Measurements from ENCODE around the gene SRRM3. TPM values are rescaled to one million over a fixed set of nuclear protein-coding genes. Genes with fewer than 3 reads are reported as not detected.

SRRM3 gene
- total RNA-seq, 1 donor from 2014 or later: 1.7 TPM

- H3K9ac ChIP-seq (ENCODE audit: low read length): no peak overlapping the region
- FAIRE-seq (no peak), DNase-seq (ENCODE audit: low read depth) (no peak)
- no peak overlapping the region for H3K27ac ChIP-seq (ENCODE audit: low read depth, low read length)
- no peaks in the 10 kb centered on the region for H3K27me3 ChIP-seq (ENCODE audit: insufficient read depth, low read length)
- H3K9me3 ChIP-seq (ENCODE audit: insufficient read depth, low read depth, low read length): no peaks in the 10 kb centered on the region
- no peaks in the 10 kb centered on the region for H3K79me2 ChIP-seq (ENCODE audit: insufficient read depth, low read length)
- no peak overlapping the region for H3K4me3 Mint-ChIP-seq (ENCODE audit: unreplicated experiment)
- H3K27me3 Mint-ChIP-seq (ENCODE audit: low read depth, unreplicated experiment): peaks cover 14% of the 10 kb centered on the region
- no peak overlapping the region for H3K27ac Mint-ChIP-seq (ENCODE audit: unreplicated experiment)
- no peaks in the 10 kb centered on the region for H3K36me3 Mint-ChIP-seq (ENCODE audit: low read depth, unreplicated experiment)
- H3K4me3 ChIP-seq (ENCODE audit: insufficient read depth, low read depth, low read length): no peak overlapping the region
- H3K4me1 Mint-ChIP-seq (ENCODE audit: low read depth, unreplicated experiment): no peaks in the 10 kb centered on the region
- H3K9me3 Mint-ChIP-seq (ENCODE audit: unreplicated experiment): no peaks in the 10 kb centered on the region
- H4K20me1 ChIP-seq (ENCODE audit: insufficient read depth, low read length): no peaks in the 10 kb centered on the region
- no peak overlapping the region for H2AFZ ChIP-seq (ENCODE audit: low read depth, low read length)
- H3K36me3 ChIP-seq (ENCODE audit: insufficient read depth, low read length): no peaks in the 10 kb centered on the region
- TF ChIP-seq CTCF (IDR thresholded peaks at IDR 0.05; ENCODE audit: insufficient read depth, low read depth, low read length): no peak
- no peak for TF ChIP-seq EZH2 (IDR thresholded peaks at IDR 0.05; ENCODE audit: insufficient read depth, low read length)
- no peaks in the 10 kb centered on the region for H3K4me1 ChIP-seq (ENCODE audit: insufficient read depth, low read length)
- no peak overlapping the region for H3K4me2 ChIP-seq (ENCODE audit: low read length)
Observed at GRCh38 chr7:76246804-76247389, 45.2 kb downstream of the SRRM3 start.

GRCh38 chr7:76247938-76248337 is 46.2 kb downstream of the SRRM3 start:
- H3K27me3 ChIP-seq (ENCODE audit: insufficient read depth, low read length): no peaks in the 10 kb centered on the region
- DNase-seq (ENCODE audit: low read depth): no peak
- Mint-ChIP-seq H3K9me3 (ENCODE audit: unreplicated experiment) (no peaks in the 10 kb centered on the region), H3K4me3 (ENCODE audit: unreplicated experiment) (no peak overlapping the region), H3K27me3 (ENCODE audit: low read depth, unreplicated experiment) (peaks cover 14% of the 10 kb centered on the region), H3K4me1 (ENCODE audit: low read depth, unreplicated experiment) (no peaks in the 10 kb centered on the region), H3K36me3 (ENCODE audit: low read depth, unreplicated experiment) (no peaks in the 10 kb centered on the region), H3K27ac (ENCODE audit: unreplicated experiment) (peak overlapping the region; percentile 72)
- TF ChIP-seq EZH2 (IDR thresholded peaks at IDR 0.05; ENCODE audit: insufficient read depth, low read length) (no peak), CTCF (IDR thresholded peaks at IDR 0.05; ENCODE audit: insufficient read depth, low read depth, low read length) (no peak)
- H2AFZ ChIP-seq (ENCODE audit: low read depth, low read length): no peak overlapping the region
- FAIRE-seq: no peak
- no peak overlapping the region for H3K4me2 ChIP-seq (ENCODE audit: low read length)
- no peaks in the 10 kb centered on the region for H3K4me1 ChIP-seq (ENCODE audit: insufficient read depth, low read length)
- no peaks in the 10 kb centered on the region for H3K36me3 ChIP-seq (ENCODE audit: insufficient read depth, low read length)
- no peak overlapping the region for H3K27ac ChIP-seq (ENCODE audit: low read depth, low read length)
- no peak overlapping the region for H3K9ac ChIP-seq (ENCODE audit: low read length)
- no peak overlapping the region for H3K4me3 ChIP-seq (ENCODE audit: insufficient read depth, low read depth, low read length)
- H3K9me3 ChIP-seq (ENCODE audit: insufficient read depth, low read depth, low read length): no peaks in the 10 kb centered on the region
- no peaks in the 10 kb centered on the region for H4K20me1 ChIP-seq (ENCODE audit: insufficient read depth, low read length)
- no peaks in the 10 kb centered on the region for H3K79me2 ChIP-seq (ENCODE audit: insufficient read depth, low read length)

GRCh38 chr7:76252021-76252420 is 50.3 kb downstream of the SRRM3 start:
- no peaks in the 10 kb centered on the region for H3K9me3 ChIP-seq (ENCODE audit: insufficient read depth, low read depth, low read length)
- no peak for TF ChIP-seq EZH2 (IDR thresholded peaks at IDR 0.05; ENCODE audit: insufficient read depth, low read length)
- TF ChIP-seq CTCF (IDR thresholded peaks at IDR 0.05; ENCODE audit: insufficient read depth, low read depth, low read length): no peak
- H3K79me2 ChIP-seq (ENCODE audit: insufficient read depth, low read length): no peaks in the 10 kb centered on the region
- H3K9ac ChIP-seq (ENCODE audit: low read length): no peak overlapping the region
- H3K4me1 Mint-ChIP-seq (ENCODE audit: low read depth, unreplicated experiment): no peaks in the 10 kb centered on the region
- H3K27ac ChIP-seq (ENCODE audit: low read depth, low read length): no peak overlapping the region
- H3K36me3 Mint-ChIP-seq (ENCODE audit: low read depth, unreplicated experiment): no peaks in the 10 kb centered on the region
- H3K4me3 Mint-ChIP-seq (ENCODE audit: unreplicated experiment): no peak overlapping the region
- no peaks in the 10 kb centered on the region for H4K20me1 ChIP-seq (ENCODE audit: insufficient read depth, low read length)
- no peak for FAIRE-seq
- H3K27ac Mint-ChIP-seq (ENCODE audit: unreplicated experiment): no peak overlapping the region
- DNase-seq (ENCODE audit: low read depth): no peak
- H3K27me3 Mint-ChIP-seq (ENCODE audit: low read depth, unreplicated experiment): peaks cover 6% of the 10 kb centered on the region
- no peaks in the 10 kb centered on the region for H3K4me1 ChIP-seq (ENCODE audit: insufficient read depth, low read length)
- H3K4me3 ChIP-seq (ENCODE audit: insufficient read depth, low read depth, low read length): no peak overlapping the region
- H3K9me3 Mint-ChIP-seq (ENCODE audit: unreplicated experiment): no peaks in the 10 kb centered on the region
- no peaks in the 10 kb centered on the region for H3K36me3 ChIP-seq (ENCODE audit: insufficient read depth, low read length)
- no peaks in the 10 kb centered on the region for H3K27me3 ChIP-seq (ENCODE audit: insufficient read depth, low read length)
- H3K4me2 ChIP-seq (ENCODE audit: low read length): no peak overlapping the region
- H2AFZ ChIP-seq (ENCODE audit: low read depth, low read length): no peak overlapping the region
